SU-DHL-6 (cell line): ENCODE data around the gene HINFP.

Experiments
- H2AFZ ChIP-seq: fragments of 200-600 bp; sonication (generic); 2 replicates; pipeline ENCODE4 v1.6.1; 2014; ENCODE audit warnings: low read depth, mild to moderate bottlenecking, moderate library complexity, mixed read lengths, antibody characterized with exemption, low read length; ENCODE audit not compliant: severe bottlenecking
- H3F3A ChIP-seq: fragments of 200-600 bp; shearing (Covaris generic); 2 replicates; pipeline ENCODE4 v1.6.0; 2016; ENCODE audit warnings: antibody characterized with exemption, mild to moderate bottlenecking; ENCODE audit not compliant: insufficient read depth
- H3K27ac ChIP-seq: fragments of 200-600 bp; sonication (generic); 2 replicates; pipeline ENCODE4 v1.5.1; 2016; ENCODE audit warnings: low read depth, mild to moderate bottlenecking, low read length, moderate library complexity, mixed read lengths
- H3K27me3 ChIP-seq: fragments of 200-600 bp; sonication (generic), shearing (Covaris generic); 2 replicates; pipeline ENCODE4 v1.6.0; 2014; ENCODE audit warnings: mild to moderate bottlenecking, low read length
- H3K36me3 ChIP-seq: fragments of 200-600 bp; sonication (generic); 2 replicates; pipeline ENCODE4 v1.6.1; 2014; ENCODE audit warnings: mild to moderate bottlenecking, low read length, mixed read lengths
- H3K4me2 ChIP-seq: fragments of 300-600, 200-600 bp; shearing (Covaris generic), sonication (generic); 2 replicates; pipeline ENCODE4 v1.6.0; 2014; ENCODE audit warnings: low read length, low read depth, mild to moderate bottlenecking; ENCODE audit not compliant: poor library complexity, severe bottlenecking
- H3K4me3 ChIP-seq: fragments of 200-600 bp; sonication (generic); 2 replicates; pipeline ENCODE4 v1.5.1; 2014; ENCODE audit warnings: antibody characterized with exemption, low read length, mild to moderate bottlenecking, mixed read lengths; ENCODE audit not compliant: insufficient read depth, poor library complexity, severe bottlenecking
- H3K79me2 ChIP-seq: fragments of 200-600 bp; sonication (generic); 2 replicates; pipeline ENCODE4 v1.6.1; 2014; ENCODE audit warnings: mild to moderate bottlenecking, low read length, moderate library complexity; ENCODE audit not compliant: insufficient read depth
- H3K9ac ChIP-seq: fragments of 200-600 bp; sonication (generic); 2 replicates; pipeline ENCODE4 v1.7.0; 2014; ENCODE audit warnings: mild to moderate bottlenecking, low read length
- H3K9me2 ChIP-seq: fragments of 200-600 bp; sonication (generic); replicated peaks from 2 replicates; pipeline ENCODE4 v1.6.1; 2014; ENCODE audit warnings: low read length; ENCODE audit not compliant: insufficient read depth
- H3K9me3 ChIP-seq: fragments of 200-600 bp; sonication (generic); 2 replicates; pipeline ENCODE4 v1.6.1; 2014; ENCODE audit warnings: low read length, mixed read lengths; ENCODE audit not compliant: insufficient read depth
- H4K20me1 ChIP-seq: fragments of 200-600 bp; sonication (generic); 2 replicates; pipeline ENCODE4 v1.6.1; 2014; ENCODE audit warnings: low read depth, mild to moderate bottlenecking, antibody characterized with exemption, low read length, moderate library complexity, mixed read lengths
- EZH2phosphoT487 ChIP-seq: fragments of 200-600 bp; sonication (generic), shearing (Covaris generic); conservative IDR thresholded peaks from 2 replicates; pipeline ENCODE4 v1.6.1; 2018; ENCODE audit warnings: mild to moderate bottlenecking, antibody characterized with exemption, low read length, moderate library complexity, mixed read lengths
- TF ChIP-seq, protein P1 (sequence below): fragments of 200-600 bp; sonication (generic); IDR thresholded peaks from one replicate; pipeline ENCODE4 v1.5.1; 2017; ENCODE audit warnings: antibody characterized with exemption, mild to moderate bottlenecking, low read length, moderate library complexity; ENCODE audit not compliant: insufficient read depth, poor library complexity, severe bottlenecking

The HINFP gene

DNA sequence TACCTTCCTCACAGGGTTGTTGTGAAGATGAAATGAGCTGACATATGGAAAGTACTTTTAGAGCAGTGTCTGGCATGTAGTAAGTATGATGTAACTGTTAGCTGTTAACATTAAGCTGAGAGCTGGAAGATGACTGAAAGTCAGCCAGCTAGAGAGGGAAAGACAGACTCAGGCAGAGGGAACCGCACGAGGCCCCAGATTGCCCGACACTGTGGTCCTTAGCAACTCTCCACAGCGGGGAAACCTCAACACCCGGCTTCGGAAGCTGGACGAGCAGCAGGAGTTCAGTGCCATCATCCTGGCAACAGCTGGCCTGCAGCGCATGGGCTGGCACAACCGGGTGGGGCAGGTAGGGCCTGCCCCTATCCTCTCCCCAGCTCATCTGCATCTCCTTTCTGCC is 30.2 kb upstream of the HINFP start:
- peaks cover 4% of the 10 kb centered on the region; the same call in 1 of the 2 replicates for H4K20me1 ChIP-seq

DNA sequence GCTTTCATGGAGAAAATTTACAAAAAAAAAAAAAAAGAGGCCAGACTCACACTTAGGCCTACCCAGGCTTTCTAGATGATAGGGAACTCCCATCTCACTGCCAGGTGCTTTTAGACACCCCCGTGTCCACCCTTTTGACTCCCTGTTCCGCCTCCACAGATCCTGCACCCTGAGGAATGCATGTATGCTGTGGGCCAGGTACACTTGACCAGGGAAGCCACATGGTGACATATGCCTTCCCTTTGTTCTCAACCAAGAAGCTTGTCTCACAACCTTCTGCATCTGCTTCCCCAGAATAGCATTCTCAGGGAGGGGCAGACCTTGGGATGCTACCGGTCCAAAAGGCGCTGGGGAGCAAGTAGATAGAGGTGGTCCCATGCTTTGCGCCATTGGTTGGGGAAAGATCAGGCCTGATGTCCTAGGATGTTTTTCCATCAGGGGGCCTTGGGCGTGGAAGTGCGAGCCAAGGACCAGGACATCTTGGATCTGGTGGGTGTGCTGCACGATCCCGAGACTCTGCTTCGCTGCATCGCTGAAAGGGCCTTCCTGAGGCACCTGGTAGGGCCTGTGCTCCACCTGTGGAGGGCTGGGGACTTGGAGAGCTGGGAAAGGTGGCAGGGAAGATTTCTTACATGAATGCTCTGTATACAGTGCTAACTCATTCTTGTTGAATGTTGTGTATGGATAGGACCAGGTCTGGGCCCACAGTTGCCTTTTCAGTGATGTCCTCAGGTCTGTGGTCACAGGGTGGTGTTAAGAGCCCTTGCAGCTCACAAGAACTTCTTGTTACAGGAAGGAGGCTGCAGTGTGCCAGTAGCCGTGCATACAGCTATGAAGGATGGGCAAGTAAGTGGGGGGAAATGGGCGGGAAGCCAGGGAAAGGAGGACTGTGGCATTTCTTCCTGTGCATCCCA is 29.2 kb upstream of the HINFP start:
- H3K9ac ChIP-seq: peak overlapping the region; percentile 98
- peak overlapping the region; percentile 76 for H3K4me3 ChIP-seq
- TF ChIP-seq EZH2phosphoT487: no peak
- TF ChIP-seq, protein P1, sequence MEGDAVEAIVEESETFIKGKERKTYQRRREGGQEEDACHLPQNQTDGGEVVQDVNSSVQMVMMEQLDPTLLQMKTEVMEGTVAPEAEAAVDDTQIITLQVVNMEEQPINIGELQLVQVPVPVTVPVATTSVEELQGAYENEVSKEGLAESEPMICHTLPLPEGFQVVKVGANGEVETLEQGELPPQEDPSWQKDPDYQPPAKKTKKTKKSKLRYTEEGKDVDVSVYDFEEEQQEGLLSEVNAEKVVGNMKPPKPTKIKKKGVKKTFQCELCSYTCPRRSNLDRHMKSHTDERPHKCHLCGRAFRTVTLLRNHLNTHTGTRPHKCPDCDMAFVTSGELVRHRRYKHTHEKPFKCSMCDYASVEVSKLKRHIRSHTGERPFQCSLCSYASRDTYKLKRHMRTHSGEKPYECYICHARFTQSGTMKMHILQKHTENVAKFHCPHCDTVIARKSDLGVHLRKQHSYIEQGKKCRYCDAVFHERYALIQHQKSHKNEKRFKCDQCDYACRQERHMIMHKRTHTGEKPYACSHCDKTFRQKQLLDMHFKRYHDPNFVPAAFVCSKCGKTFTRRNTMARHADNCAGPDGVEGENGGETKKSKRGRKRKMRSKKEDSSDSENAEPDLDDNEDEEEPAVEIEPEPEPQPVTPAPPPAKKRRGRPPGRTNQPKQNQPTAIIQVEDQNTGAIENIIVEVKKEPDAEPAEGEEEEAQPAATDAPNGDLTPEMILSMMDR: no peak
- peak overlapping the region; percentile 89 for H3K27ac ChIP-seq
- H3K36me3 ChIP-seq: peaks cover 21% of the 10 kb centered on the region
- peaks cover 24% of the 10 kb centered on the region for H3K79me2 ChIP-seq
- no peak overlapping the region for H2AFZ ChIP-seq
- H3K9me2 ChIP-seq: no peaks in the 10 kb centered on the region
- H3K9me3 ChIP-seq: no peaks in the 10 kb centered on the region
- peak overlapping the region; percentile 94 for H3K4me2 ChIP-seq
- H3K27me3 ChIP-seq: no peaks in the 10 kb centered on the region
- peaks cover 4% of the 10 kb centered on the region; the same call in 1 of the 2 replicates for H4K20me1 ChIP-seq
- H3F3A ChIP-seq: peaks cover 64% of the 10 kb centered on the region

More for the DNA sequence above, 30.2 kb upstream of the HINFP start:
- peaks cover 24% of the 10 kb centered on the region for H3K79me2 ChIP-seq
- H3F3A ChIP-seq: peaks cover 53% of the 10 kb centered on the region
- no peak overlapping the region for H3K9ac ChIP-seq
- H3K36me3 ChIP-seq: peaks cover 16% of the 10 kb centered on the region
- H3K9me2 ChIP-seq: no peaks in the 10 kb centered on the region
- H3K27ac ChIP-seq: peak overlapping the region; percentile 32; the same call in 1 of the 2 replicates
- no peak overlapping the region for H3K4me2 ChIP-seq
- H3K9me3 ChIP-seq: no peaks in the 10 kb centered on the region
- TF ChIP-seq, protein P1: no peak
- no peak for TF ChIP-seq EZH2phosphoT487
- no peak overlapping the region for H2AFZ ChIP-seq
- no peaks in the 10 kb centered on the region for H3K27me3 ChIP-seq
- no peak overlapping the region for H3K4me3 ChIP-seq

DNA sequence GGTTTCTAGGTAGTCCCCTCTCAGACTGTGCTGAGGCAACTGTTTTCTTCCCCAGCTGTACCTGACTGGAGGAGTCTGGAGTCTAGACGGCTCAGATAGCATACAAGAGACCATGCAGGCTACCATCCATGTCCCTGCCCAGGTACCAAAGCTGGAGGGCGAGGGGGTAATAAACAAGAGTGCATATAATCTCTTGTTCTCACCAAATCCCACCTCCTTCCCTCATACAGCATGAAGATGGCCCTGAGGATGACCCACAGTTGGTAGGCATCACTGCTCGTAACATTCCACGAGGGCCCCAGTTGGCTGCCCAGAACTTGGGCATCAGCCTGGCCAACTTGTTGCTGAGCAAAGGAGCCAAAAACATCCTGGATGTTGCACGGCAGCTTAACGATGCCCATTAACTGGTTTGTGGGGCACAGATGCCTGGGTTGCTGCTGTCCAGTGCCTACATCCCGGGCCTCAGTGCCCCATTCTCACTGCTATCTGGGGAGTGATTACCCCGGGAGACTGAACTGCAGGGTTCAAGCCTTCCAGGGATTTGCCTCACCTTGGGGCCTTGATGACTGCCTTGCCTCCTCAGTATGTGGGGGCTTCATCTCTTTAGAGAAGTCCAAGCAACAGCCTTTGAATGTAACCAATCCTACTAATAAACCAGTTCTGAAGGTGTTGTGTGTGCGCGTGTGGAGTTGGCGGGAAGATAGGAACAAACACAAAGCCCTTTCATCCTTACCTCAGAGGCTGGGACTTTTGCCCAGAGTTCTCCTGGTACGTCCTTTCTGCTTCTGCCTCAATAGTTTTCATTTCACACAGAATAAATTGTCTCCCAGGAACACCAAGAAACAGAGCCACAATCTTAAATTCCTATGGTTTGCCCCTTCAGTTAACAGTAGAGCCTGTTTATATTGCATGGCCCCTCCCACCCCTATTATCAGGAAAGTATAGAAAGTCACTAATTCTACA is 28.2 kb upstream of the HINFP start:
- Histone ChIP-seq H3F3A (peaks cover 69% of the 10 kb centered on the region), H3K27ac (peak overlapping the region; percentile 89), H3K36me3 (peaks cover 21% of the 10 kb centered on the region), H3K27me3 (no peaks in the 10 kb centered on the region), H3K9ac (peak overlapping the region; percentile 98), H4K20me1 (peaks cover 4% of the 10 kb centered on the region; the same call in 1 of the 2 replicates), H3K9me3 (no peaks in the 10 kb centered on the region), H3K4me3 (peak overlapping the region; percentile 76), H3K9me2 (no peaks in the 10 kb centered on the region), H2AFZ (no peak overlapping the region), H3K4me2 (peak overlapping the region; percentile 94), H3K79me2 (peaks cover 24% of the 10 kb centered on the region)
- TF ChIP-seq EZH2phosphoT487: no peak
- TF ChIP-seq, protein P1: no peak
